Measurements from ENCODE around the gene KDM7A. TPM values are rescaled to one million over a fixed set of nuclear protein-coding genes. Genes with fewer than 3 reads are reported as not detected.

KDM7A gene
- total RNA-seq (2014; rRNA removed; shearing (Covaris generic)) = 0.88 and 1.2 TPM in 2 replicates

- H3K27ac ChIP-seq = 0 out of 2 replicates have a peak within 1 kb of the TSS, but pooled peaks have one; percentile 1
- peaks cover 11% of the 10 kb centered on the region for H3K4me1 ChIP-seq (replicated peaks)
- H3K4me3 ChIP-seq = peak within 1 kb of the TSS; percentile 71
- no peaks in the 10 kb centered on the region; the same call in 1 of the 2 replicates for H3K36me3 ChIP-seq
- H3K9me3 ChIP-seq (replicated peaks) = no peaks in the 10 kb centered on the region
- H3K27me3 ChIP-seq (replicated peaks) = no peaks in the 10 kb centered on the region; the same call in 1 of the 2 replicates
- peak; percentile 83 to 88 for DNase-seq (ENCODE audit: low read depth in 1 of 2, low spot score in 2 of 2)
Observed at GRCh38 chr7:140176811-140177702, at the start of gene KDM7A. KDM7A (minus strand) TSS chr7:140176983; CDS start chr7:140176937, 46 bp downstream.

- no peak for DNase-seq (ENCODE audit: low read depth in 1 of 2, low spot score in 2 of 2)
- peaks cover 18% of the 10 kb centered on the region for H3K27me3 ChIP-seq (replicated peaks)
- peaks cover 5% of the 10 kb centered on the region for H3K4me1 ChIP-seq (replicated peaks)
- no peak overlapping the region for H3K4me3 ChIP-seq
- H3K9me3 ChIP-seq (replicated peaks) = no peaks in the 10 kb centered on the region
- H3K27ac ChIP-seq = no peak overlapping the region
- no peaks in the 10 kb centered on the region for H3K36me3 ChIP-seq
Observed at GRCh38 chr7:140225562-140226249, 48.9 kb upstream of the KDM7A start.

- no peak for DNase-seq (ENCODE audit: low read depth in 1 of 2, low spot score in 2 of 2)
- Histone ChIP-seq H3K4me3 (no peak overlapping the region), H3K9me3 (replicated peaks) (no peaks in the 10 kb centered on the region), H3K4me1 (replicated peaks) (no peaks in the 10 kb centered on the region), H3K36me3 (no peaks in the 10 kb centered on the region), H3K27me3 (replicated peaks) (0 out of 2 replicates have a peak, but pooled peaks cover 5% of the 10 kb centered on the region), H3K27ac (no peak overlapping the region)
Observed at GRCh38 chr7:140223515-140224221, 46.9 kb upstream of the KDM7A start.

- Histone ChIP-seq H3K4me3 (no peak overlapping the region), H3K36me3 (no peaks in the 10 kb centered on the region), H3K27ac (no peak overlapping the region), H3K9me3 (replicated peaks) (no peaks in the 10 kb centered on the region), H3K4me1 (replicated peaks) (no peaks in the 10 kb centered on the region), H3K27me3 (replicated peaks) (no peaks in the 10 kb centered on the region)
- no peak for DNase-seq (ENCODE audit: low read depth in 1 of 2, low spot score in 2 of 2)
Observed at GRCh38 chr7:140222814-140223213, 46.0 kb upstream of the KDM7A start.

GRCh38 chr7:140219672-140220524 lies 43.1 kb upstream of the KDM7A start:
- Histone ChIP-seq H3K36me3 (no peaks in the 10 kb centered on the region), H3K9me3 (replicated peaks) (no peaks in the 10 kb centered on the region), H3K27me3 (replicated peaks) (no peaks in the 10 kb centered on the region), H3K4me1 (replicated peaks) (no peaks in the 10 kb centered on the region), H3K4me3 (no peak overlapping the region), H3K27ac (no peak overlapping the region)
- DNase-seq (ENCODE audit: low read depth in 1 of 2, low spot score in 2 of 2) = no peak

GRCh38 chr7:140218656-140219055 lies 41.9 kb upstream of the KDM7A start:
- no peaks in the 10 kb centered on the region for H3K4me1 ChIP-seq (replicated peaks)
- no peaks in the 10 kb centered on the region for H3K36me3 ChIP-seq
- DNase-seq (ENCODE audit: low read depth in 1 of 2, low spot score in 2 of 2) = no peak
- H3K9me3 ChIP-seq (replicated peaks) = no peaks in the 10 kb centered on the region
- no peaks in the 10 kb centered on the region for H3K27me3 ChIP-seq (replicated peaks)
- no peak overlapping the region for H3K27ac ChIP-seq
- no peak overlapping the region for H3K4me3 ChIP-seq

- no peak overlapping the region for H3K4me3 ChIP-seq
- no peak overlapping the region for H3K27ac ChIP-seq
- no peaks in the 10 kb centered on the region for H3K4me1 ChIP-seq (replicated peaks)
- H3K9me3 ChIP-seq (replicated peaks) = no peaks in the 10 kb centered on the region
- no peaks in the 10 kb centered on the region for H3K36me3 ChIP-seq
- DNase-seq (ENCODE audit: low read depth in 1 of 2, low spot score in 2 of 2) = no peak
- no peaks in the 10 kb centered on the region for H3K27me3 ChIP-seq (replicated peaks)
Observed at GRCh38 chr7:140217750-140218501, 41.1 kb upstream of the KDM7A start.

GRCh38 chr7:140215281-140215680 lies 38.5 kb upstream of the KDM7A start:
- H3K27me3 ChIP-seq (replicated peaks) = no peaks in the 10 kb centered on the region
- no peaks in the 10 kb centered on the region for H3K36me3 ChIP-seq
- no peak overlapping the region for H3K27ac ChIP-seq
- no peaks in the 10 kb centered on the region for H3K4me1 ChIP-seq (replicated peaks)
- H3K9me3 ChIP-seq (replicated peaks) = no peaks in the 10 kb centered on the region
- no peak for DNase-seq (ENCODE audit: low read depth in 1 of 2, low spot score in 2 of 2)
- no peak overlapping the region for H3K4me3 ChIP-seq

GRCh38 chr7:140214075-140214684 lies 37.4 kb upstream of the KDM7A start:
- Histone ChIP-seq H3K9me3 (replicated peaks) (no peaks in the 10 kb centered on the region), H3K4me3 (no peak overlapping the region), H3K36me3 (no peaks in the 10 kb centered on the region), H3K4me1 (replicated peaks) (no peaks in the 10 kb centered on the region), H3K27ac (no peak overlapping the region), H3K27me3 (replicated peaks) (no peaks in the 10 kb centered on the region)
- no peak for DNase-seq (ENCODE audit: low read depth in 1 of 2, low spot score in 2 of 2)

GRCh38 chr7:140213684-140214074 lies 36.9 kb upstream of the KDM7A start:
- Histone ChIP-seq H3K4me3 (no peak overlapping the region), H3K4me1 (replicated peaks) (no peaks in the 10 kb centered on the region), H3K27me3 (replicated peaks) (no peaks in the 10 kb centered on the region), H3K9me3 (replicated peaks) (no peaks in the 10 kb centered on the region), H3K36me3 (no peaks in the 10 kb centered on the region), H3K27ac (no peak overlapping the region)
- no peak for DNase-seq (ENCODE audit: low read depth in 1 of 2, low spot score in 2 of 2)

GRCh38 chr7:140212100-140212881 lies 35.5 kb upstream of the KDM7A start:
- Histone ChIP-seq H3K27me3 (replicated peaks) (no peaks in the 10 kb centered on the region), H3K27ac (no peak overlapping the region), H3K9me3 (replicated peaks) (no peaks in the 10 kb centered on the region), H3K4me1 (replicated peaks) (no peaks in the 10 kb centered on the region), H3K4me3 (no peak overlapping the region), H3K36me3 (no peaks in the 10 kb centered on the region)
- no peak for DNase-seq (ENCODE audit: low read depth in 1 of 2, low spot score in 2 of 2)

- Histone ChIP-seq H3K4me3 (no peak overlapping the region), H3K9me3 (replicated peaks) (no peaks in the 10 kb centered on the region), H3K27ac (no peak overlapping the region), H3K4me1 (replicated peaks) (no peaks in the 10 kb centered on the region), H3K27me3 (replicated peaks) (no peaks in the 10 kb centered on the region), H3K36me3 (no peaks in the 10 kb centered on the region)
- DNase-seq (ENCODE audit: low read depth in 1 of 2, low spot score in 2 of 2) = no peak
Observed at GRCh38 chr7:140211698-140212097, 34.9 kb upstream of the KDM7A start.
